CD1c-positive myeloid dendritic cell (primary cell): ENCODE data around the gene CC2D1B.

Source experiments
- DNase-seq: peaks from one replicate; pipeline ENCODE4 v3.0.0-alpha.2; 2016; ENCODE audit errors: extremely low spot score

The CC2D1B gene

DNA sequence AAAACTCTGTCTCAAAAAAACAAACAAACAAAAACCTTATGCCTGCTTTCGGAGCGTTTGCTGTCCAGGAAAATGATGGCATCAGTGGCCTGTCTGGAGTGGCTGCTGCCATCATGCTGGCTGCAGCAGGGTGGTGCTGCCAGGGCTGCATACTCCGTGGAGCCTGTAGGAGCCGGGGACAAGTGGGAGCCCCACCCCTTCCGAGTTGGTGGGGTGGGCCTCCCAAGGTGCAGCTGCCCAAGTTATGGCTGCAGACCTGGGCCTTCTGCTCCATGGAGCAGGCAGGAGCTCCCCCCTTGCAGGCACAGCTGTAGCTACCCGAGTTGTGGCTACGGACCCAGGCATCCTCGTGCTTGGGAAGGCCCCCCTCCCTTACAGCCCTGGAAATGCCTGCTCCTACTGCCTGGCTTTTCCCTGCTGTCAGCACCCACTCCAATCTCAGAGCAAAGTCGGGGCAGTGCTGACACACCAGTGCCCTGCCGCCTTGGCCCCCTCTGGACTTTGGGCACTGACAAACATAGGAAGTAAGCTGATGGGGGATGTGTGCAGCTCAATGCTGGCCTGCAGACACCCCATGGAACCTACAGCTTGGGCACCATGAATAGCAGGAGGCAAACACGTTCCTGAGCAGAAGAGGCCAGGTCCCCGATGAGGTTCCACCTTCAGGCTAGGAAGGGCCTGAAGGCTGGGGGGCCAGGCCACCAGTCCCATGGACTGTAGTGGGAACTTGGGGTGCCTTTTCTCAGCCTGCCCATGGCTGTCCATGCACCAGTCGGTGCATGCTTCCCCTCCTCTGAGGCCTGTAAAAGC, 60.4 kb downstream of the CC2D1B start:
- DNase-seq, result no peak
